Activated CD8-positive, alpha-beta T cell treated with anti-CD3 and anti-CD28 coated beads for 36 hours (primary cell): ENCODE results near the gene RPL22. TPM values are rescaled to one million over a fixed set of nuclear protein-coding genes. Genes with fewer than 3 reads are reported as not detected.

Experiments used
- ATAC-seq: fragments of 200-7000 bp; cut with Tn5 transposase; one replicate; pipeline ENCODE4 v1.10.0; 2021; ENCODE audit warnings: mild to moderate bottlenecking, moderate library complexity
- CTCF ChIA-PET: fragments of 350-600 bp; sonication (Branson Sonifier 250); formaldehyde crosslinking; loops from one replicate; lab custom pipeline; 2021; ENCODE audit warnings: antibody characterized with exemption; lab: Charles Lee
- POLR2A ChIA-PET: fragments of 350-600 bp; sonication (Branson Sonifier 250); formaldehyde crosslinking; loops from one replicate; lab custom pipeline; 2021; ENCODE audit warnings: antibody characterized with exemption; lab: Charles Lee
- DNase-seq: peaks from one replicate; pipeline ENCODE4 v3.0.0-alpha.2; 2020
- H3K27ac Mint-ChIP-seq: one replicate; pipeline ENCODE4 v1.8.0; 2021; ENCODE audit warnings: mild to moderate bottlenecking, mixed read lengths
- H3K27me3 Mint-ChIP-seq: one replicate; pipeline ENCODE4 v1.8.0; 2021; ENCODE audit warnings: mixed read lengths
- H3K36me3 Mint-ChIP-seq: one replicate; pipeline ENCODE4 v1.8.0; 2021; ENCODE audit warnings: low read depth, mixed read lengths
- H3K4me1 Mint-ChIP-seq: one replicate; pipeline ENCODE4 v1.8.0; 2021; ENCODE audit warnings: low read depth, mixed read lengths
- H3K4me3 Mint-ChIP-seq: one replicate; pipeline ENCODE4 v1.8.0; 2021; ENCODE audit warnings: mild to moderate bottlenecking, moderate library complexity, mixed read lengths
- H3K9me3 Mint-ChIP-seq: one replicate; pipeline ENCODE4 v1.8.0; 2021; ENCODE audit warnings: mixed read lengths
- CTCF ChIP-seq: fragments of 200-600 bp; IDR thresholded peaks from one replicate; pipeline ENCODE4 v1.8.0; 2022; ENCODE audit warnings: antibody characterized with exemption, mild to moderate bottlenecking
- intact Hi-C: fragments of 100-400 bp; cut with micrococcal nuclease; formaldehyde crosslinking; loops from one replicate; pipeline ENCODE4 v1.10.0; 2022
- total RNA-seq, 2 experiments: library from RNA; stranded (reverse); gene quantifications; one replicate each; pipeline ENCODE4 v1.2.3, GENCODE V29; 2021

RPL22 gene
- total RNA-seq, 2 experiments from 2014 or later = 372 to 473 TPM

- no peak for ATAC-seq
- POLR2A ChIA-PET = interaction anchor here (0.6 kb wide), 1 partner anchor 22 kb away, joined by 3 read pairs; no protein-coding TSS in a partner anchor
- Mint-ChIP-seq H3K4me3 (no peak overlapping the region), H3K27me3 (peaks cover 17% of the 10 kb centered on the region), H3K9me3 (no peaks in the 10 kb centered on the region), H3K4me1 (no peaks in the 10 kb centered on the region), H3K27ac (no peak overlapping the region), H3K36me3 (no peaks in the 10 kb centered on the region)
- CTCF ChIA-PET = interaction anchor here (1.4 kb wide), 1 partner anchor 42 kb away, joined by 4 read pairs; no protein-coding TSS in a partner anchor
- no peak for TF ChIP-seq CTCF
- DNase-seq = no peak
- intact Hi-C loops = no loop called here
Observed at GRCh38 chr1:6162341-6162740, 37.1 kb downstream of the RPL22 start.

GRCh38 chr1:6158181-6158580 is 41.2 kb downstream of the RPL22 start:
- H3K4me1 Mint-ChIP-seq = no peaks in the 10 kb centered on the region
- DNase-seq = no peak

GRCh38 chr1:6157528-6158174 is 41.7 kb downstream of the RPL22 start:
- ChIA-PET POLR2A (no interaction called here), CTCF (no interaction called here)
- H3K27ac Mint-ChIP-seq = no peak overlapping the region
- no peak for TF ChIP-seq CTCF
- H3K36me3 Mint-ChIP-seq = no peaks in the 10 kb centered on the region
- peak; percentile 39 for DNase-seq
- no peaks in the 10 kb centered on the region for H3K9me3 Mint-ChIP-seq
- no peak overlapping the region for H3K4me3 Mint-ChIP-seq
- intact Hi-C loops = no loop called here
- H3K27me3 Mint-ChIP-seq = peaks cover 15% of the 10 kb centered on the region
- no peaks in the 10 kb centered on the region for H3K4me1 Mint-ChIP-seq
- peak; percentile 65 for ATAC-seq

More at GRCh38 chr1:6158181-6158580, 41.2 kb downstream of the RPL22 start:
- H3K27ac Mint-ChIP-seq = no peak overlapping the region
- ATAC-seq = no peak
- H3K27me3 Mint-ChIP-seq = peaks cover 15% of the 10 kb centered on the region
- ChIA-PET CTCF (no interaction called here), POLR2A (no interaction called here)
- H3K4me3 Mint-ChIP-seq = no peak overlapping the region
- TF ChIP-seq CTCF = no peak
- no peaks in the 10 kb centered on the region for H3K9me3 Mint-ChIP-seq
- intact Hi-C loops = no loop called here
- H3K36me3 Mint-ChIP-seq = no peaks in the 10 kb centered on the region

DNA sequence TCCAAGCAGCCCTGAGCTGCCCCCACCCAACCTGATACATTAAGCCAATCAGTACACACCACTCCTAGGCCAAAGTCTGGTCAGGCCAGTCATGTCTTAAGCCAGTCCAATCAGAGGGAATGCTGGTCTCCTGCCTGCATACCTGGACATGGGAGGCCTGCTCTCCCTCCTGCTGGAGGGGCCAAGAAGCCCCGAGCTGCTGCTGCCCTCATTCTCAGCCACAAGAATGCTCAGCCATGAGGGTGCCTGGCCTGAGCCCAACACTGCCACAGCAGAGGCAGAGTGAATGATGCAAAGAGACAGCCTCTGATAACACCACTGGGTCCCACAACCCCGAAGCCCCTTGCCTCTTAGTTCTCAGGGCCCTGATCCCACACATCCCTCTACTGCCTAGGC is 42.3 kb downstream of the RPL22 start:
- DNase-seq (no peak), ATAC-seq (no peak)
- no peak overlapping the region for H3K27ac Mint-ChIP-seq
- TF ChIP-seq CTCF = no peak
- POLR2A ChIA-PET = no interaction called here
- H3K9me3 Mint-ChIP-seq = no peaks in the 10 kb centered on the region
- no peak overlapping the region for H3K4me3 Mint-ChIP-seq
- CTCF ChIA-PET = no interaction called here
- no peaks in the 10 kb centered on the region for H3K4me1 Mint-ChIP-seq
- peaks cover 15% of the 10 kb centered on the region for H3K27me3 Mint-ChIP-seq
- H3K36me3 Mint-ChIP-seq = no peaks in the 10 kb centered on the region
- intact Hi-C loops = no loop called here

DNA sequence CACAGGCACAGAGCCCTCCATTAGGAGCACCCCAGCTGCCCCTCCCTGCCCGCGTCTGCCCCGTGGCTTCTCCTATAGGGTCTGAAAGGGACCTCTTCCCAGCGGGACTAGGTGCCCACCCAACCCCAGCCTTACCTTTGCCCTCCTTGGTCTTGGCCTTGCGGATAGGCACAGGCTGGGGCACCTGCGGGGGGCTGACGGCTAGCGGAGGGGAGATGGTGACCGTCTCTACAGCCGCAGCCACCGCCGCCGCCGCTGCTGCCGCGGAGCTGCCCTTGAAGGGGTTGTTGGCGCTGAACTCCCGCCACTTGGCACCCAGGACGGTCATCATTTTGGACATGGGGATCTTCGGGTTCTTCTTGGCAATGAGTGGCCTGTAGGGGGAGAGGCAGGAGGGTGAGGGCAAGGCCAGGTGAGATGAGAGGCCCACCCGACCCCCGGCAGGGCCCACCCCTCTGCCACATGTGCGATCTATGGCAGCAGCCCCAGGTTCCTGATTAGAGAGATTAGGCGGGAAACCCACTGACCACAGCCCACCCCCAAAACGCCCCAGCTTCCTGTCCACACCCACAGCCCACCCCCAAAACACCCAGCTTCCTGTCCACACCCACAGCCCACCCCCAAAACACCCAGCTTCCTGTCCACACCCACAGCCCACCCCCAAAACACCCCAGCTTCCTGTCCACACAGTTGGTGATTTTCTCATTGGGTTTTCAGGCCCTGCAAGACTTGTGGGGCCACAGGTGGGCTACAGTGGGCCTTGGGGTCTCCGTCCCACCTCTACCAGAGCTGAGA is 44.7 kb downstream of the RPL22 start:
- ATAC-seq (no peak), DNase-seq (no peak)
- no peak for TF ChIP-seq CTCF
- H3K4me1 Mint-ChIP-seq = no peaks in the 10 kb centered on the region
- H3K36me3 Mint-ChIP-seq = no peaks in the 10 kb centered on the region
- peaks cover 8% of the 10 kb centered on the region for H3K27me3 Mint-ChIP-seq
- no peak overlapping the region for H3K4me3 Mint-ChIP-seq
- intact Hi-C loops = no loop called here
- ChIA-PET POLR2A (no interaction called here), CTCF (no interaction called here)
- H3K27ac Mint-ChIP-seq = no peak overlapping the region
- H3K9me3 Mint-ChIP-seq = no peaks in the 10 kb centered on the region
